ENCODE measurements around the gene DCAF5. TPM values are rescaled to one million over a fixed set of nuclear protein-coding genes. Genes with fewer than 3 reads are reported as not detected.
A peak's percentile ranks its signal among the peaks of the same experiment; 100 is the strongest.

Gene DCAF5
- total RNA-seq, 2 donors from 2014 or later, result 31.4 to 37.7 TPM

DNA sequence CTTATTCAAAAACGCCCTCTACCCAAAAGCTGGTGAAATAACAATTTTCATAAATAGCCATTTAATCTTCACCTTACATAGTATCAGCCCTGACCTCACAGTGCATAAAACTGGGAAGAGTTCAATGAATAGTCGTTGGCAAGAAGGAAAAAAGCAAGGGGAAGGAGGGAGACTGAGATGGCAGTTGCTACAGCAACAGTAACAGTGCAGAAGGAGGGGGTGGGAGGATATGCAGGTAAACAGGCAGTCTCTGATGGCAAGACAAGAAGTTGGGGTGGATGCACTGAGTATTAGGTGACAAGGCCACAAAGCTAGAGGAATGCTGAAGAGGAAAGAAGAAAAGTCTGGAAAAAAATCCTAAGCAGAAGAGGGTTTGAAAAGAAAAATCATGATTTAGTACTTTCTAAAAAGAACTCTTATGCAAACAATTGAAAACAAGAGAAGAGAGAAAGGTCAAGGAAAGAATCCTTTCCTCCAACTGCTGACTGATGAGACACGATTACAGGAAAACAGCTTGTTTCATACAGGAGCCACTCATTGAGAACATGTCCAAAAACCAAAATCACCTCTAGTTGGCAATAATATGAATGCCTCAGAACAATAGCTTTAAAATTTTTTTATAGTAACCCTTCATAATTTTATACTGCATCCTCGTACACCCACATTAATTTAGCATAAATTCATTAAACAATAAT is 56.0 kb downstream of the DCAF5 start:
- peaks cover 40% of the 10 kb centered on the region for H3K36me3 Mint-ChIP-seq (ENCODE audit: low read depth)
- H3K4me1 Mint-ChIP-seq, result peaks cover 20% of the 10 kb centered on the region
- no peaks in the 10 kb centered on the region for H3K9me3 Mint-ChIP-seq
- no peak overlapping the region for H3K4me3 Mint-ChIP-seq
- H3K27me3 Mint-ChIP-seq, result no peaks in the 10 kb centered on the region
- H3K27ac Mint-ChIP-seq, result no peak overlapping the region
- ATAC-seq (replicated peaks), result no peak

DNA sequence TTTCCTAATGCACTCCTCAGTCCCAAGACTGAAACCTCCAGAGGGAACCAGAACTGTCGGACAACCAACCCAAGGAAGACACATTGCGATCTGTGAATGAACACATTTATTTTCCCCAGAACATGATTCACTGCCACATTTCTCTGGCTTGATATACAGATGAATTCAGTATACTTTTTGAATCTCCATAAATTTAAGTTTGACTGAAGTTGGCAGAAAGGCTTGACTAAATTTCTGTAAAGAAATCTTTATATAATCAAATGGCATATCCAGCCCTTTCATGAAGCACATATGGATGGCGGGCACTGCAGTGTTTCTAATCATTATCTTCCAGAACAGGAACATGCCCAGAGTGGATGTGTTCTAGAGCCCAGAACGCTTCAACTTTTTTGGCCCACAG is 56.7 kb downstream of the DCAF5 start:
- H3K27me3 Mint-ChIP-seq, result no peaks in the 10 kb centered on the region
- ATAC-seq (replicated peaks), result no peak
- peaks cover 47% of the 10 kb centered on the region for H3K36me3 Mint-ChIP-seq (ENCODE audit: low read depth)
- H3K4me3 Mint-ChIP-seq, result no peak overlapping the region
- H3K4me1 Mint-ChIP-seq, result peaks cover 14% of the 10 kb centered on the region
- no peak overlapping the region for H3K27ac Mint-ChIP-seq
- H3K9me3 Mint-ChIP-seq, result no peaks in the 10 kb centered on the region

GRCh38 chr14:69094481-69094880 is 58.4 kb downstream of the DCAF5 start:
- Mint-ChIP-seq H3K4me1 (peaks cover 10% of the 10 kb centered on the region), H3K27ac (peak overlapping the region; percentile 55), H3K9me3 (no peaks in the 10 kb centered on the region)

GRCh38 chr14:69093631-69094421 is 59.1 kb downstream of the DCAF5 start:
- Mint-ChIP-seq H3K36me3 (ENCODE audit: low read depth) (peaks cover 70% of the 10 kb centered on the region), H3K4me1 (peaks cover 6% of the 10 kb centered on the region), H3K4me3 (no peak overlapping the region), H3K27me3 (no peaks in the 10 kb centered on the region), H3K9me3 (no peaks in the 10 kb centered on the region), H3K27ac (peak overlapping the region; percentile 78)
- ATAC-seq (replicated peaks), result no peak

More at GRCh38 chr14:69094481-69094880, 58.4 kb downstream of the DCAF5 start:
- Mint-ChIP-seq H3K27me3 (no peaks in the 10 kb centered on the region), H3K36me3 (ENCODE audit: low read depth) (peaks cover 64% of the 10 kb centered on the region), H3K4me3 (no peak overlapping the region)
- no peak for ATAC-seq (replicated peaks)

DNA sequence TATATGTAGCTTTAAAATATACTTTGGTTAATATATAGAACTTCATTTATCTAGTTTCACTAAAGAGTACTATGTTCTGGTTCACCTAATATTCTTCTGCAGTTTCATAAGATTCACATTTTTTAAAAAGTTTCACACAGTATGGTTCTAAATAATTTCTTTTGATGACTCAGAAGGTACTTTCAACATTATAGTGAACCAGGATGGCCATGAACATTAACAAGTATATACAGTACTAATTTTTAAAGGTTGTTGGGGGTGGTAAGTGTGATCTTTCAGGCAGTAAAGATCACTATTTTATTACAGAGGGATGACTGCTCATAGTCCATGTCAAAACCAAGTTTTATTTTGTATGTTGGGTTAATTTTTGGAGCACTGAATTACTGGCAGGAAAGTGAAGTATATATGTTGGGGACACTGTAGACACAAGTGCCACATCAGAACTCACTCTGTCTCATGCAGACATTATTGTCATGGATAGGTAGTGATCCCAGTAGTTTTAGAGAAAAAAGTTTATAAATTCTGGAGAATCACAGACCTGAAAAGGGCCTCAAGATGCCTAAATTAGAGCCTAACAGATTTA is 60.0 kb downstream of the DCAF5 start:
- H3K27me3 Mint-ChIP-seq, result no peaks in the 10 kb centered on the region
- peaks cover under 1% of the 10 kb centered on the region for H3K4me1 Mint-ChIP-seq
- no peaks in the 10 kb centered on the region for H3K9me3 Mint-ChIP-seq
- H3K4me3 Mint-ChIP-seq, result no peak overlapping the region
- peak; percentile 74 for ATAC-seq (replicated peaks)
- H3K36me3 Mint-ChIP-seq (ENCODE audit: low read depth), result peaks cover 74% of the 10 kb centered on the region
- peak overlapping the region; percentile 78 for H3K27ac Mint-ChIP-seq

- H3K4me1 Mint-ChIP-seq, result no peaks in the 10 kb centered on the region
- H3K27ac Mint-ChIP-seq, result peak overlapping the region; percentile 24
- no peaks in the 10 kb centered on the region for H3K9me3 Mint-ChIP-seq
- H3K4me3 Mint-ChIP-seq, result no peak overlapping the region
- no peaks in the 10 kb centered on the region for H3K27me3 Mint-ChIP-seq
- peaks cover 78% of the 10 kb centered on the region for H3K36me3 Mint-ChIP-seq (ENCODE audit: low read depth)
- no peak for ATAC-seq (replicated peaks)
These were observed 61.2 kb downstream of the DCAF5 start for GRCh38 chr14:69091695-69092094.

DNA sequence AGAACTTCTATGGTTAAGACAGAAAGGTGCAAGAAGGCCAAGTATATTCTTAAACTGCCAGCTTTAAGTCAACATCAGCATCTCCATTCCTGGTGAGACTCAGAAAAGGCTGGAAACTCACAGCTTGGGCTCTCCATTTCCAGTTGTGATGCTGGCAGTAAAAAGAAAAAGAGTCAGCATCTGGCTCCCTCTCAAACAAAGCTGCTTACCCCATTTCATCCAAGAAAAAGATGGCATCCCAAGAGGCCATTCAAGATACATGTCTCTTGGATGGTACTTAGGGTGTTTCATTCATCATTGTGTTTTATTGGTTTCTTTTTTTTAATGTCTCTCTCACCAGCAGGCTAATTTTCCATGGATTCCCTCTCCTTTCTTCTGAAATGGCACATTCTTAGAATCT is 61.9 kb downstream of the DCAF5 start:
- Mint-ChIP-seq H3K36me3 (ENCODE audit: low read depth) (peaks cover 78% of the 10 kb centered on the region), H3K27me3 (no peaks in the 10 kb centered on the region), H3K27ac (peak overlapping the region; percentile 24), H3K4me3 (no peak overlapping the region), H3K9me3 (no peaks in the 10 kb centered on the region), H3K4me1 (no peaks in the 10 kb centered on the region)
- no peak for ATAC-seq (replicated peaks)

DNA sequence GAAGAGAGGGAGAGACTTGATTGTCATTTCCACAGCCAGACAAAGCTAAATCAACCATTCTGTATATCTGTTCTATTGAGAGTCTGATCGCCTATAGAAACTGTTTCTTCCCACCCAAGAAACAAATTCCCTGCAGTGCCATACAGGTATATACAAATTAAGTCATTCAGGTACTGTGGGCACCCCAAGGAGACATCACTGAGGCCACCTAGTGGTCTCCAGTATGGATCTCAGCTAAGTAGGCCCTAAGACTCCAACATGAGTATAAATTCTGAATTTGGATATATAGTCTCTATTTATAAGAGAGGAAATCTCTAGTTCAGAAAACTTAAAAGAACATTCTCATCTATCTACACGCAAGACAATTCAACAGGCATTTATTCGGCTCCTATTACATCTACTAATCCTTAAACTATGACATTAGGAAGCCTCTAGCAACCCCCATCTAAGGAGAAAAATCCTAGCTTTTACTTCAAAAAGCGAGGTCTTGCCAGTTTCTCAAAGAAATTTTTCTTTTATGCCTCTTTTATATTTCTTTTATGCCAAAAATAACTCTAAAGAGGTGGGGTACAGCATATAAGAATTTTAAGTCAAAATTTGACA is 62.6 kb downstream of the DCAF5 start:
- no peaks in the 10 kb centered on the region for H3K4me1 Mint-ChIP-seq
- no peak overlapping the region for H3K27ac Mint-ChIP-seq
- peak; percentile 60 for ATAC-seq (replicated peaks)

GRCh38 chr14:69089046-69089445 is 63.9 kb downstream of the DCAF5 start:
- no peak for ATAC-seq (replicated peaks)
- H3K4me1 Mint-ChIP-seq, result no peaks in the 10 kb centered on the region
- H3K4me3 Mint-ChIP-seq, result no peak overlapping the region
- H3K27me3 Mint-ChIP-seq, result no peaks in the 10 kb centered on the region
- H3K36me3 Mint-ChIP-seq (ENCODE audit: low read depth), result peaks cover 81% of the 10 kb centered on the region
- H3K27ac Mint-ChIP-seq, result no peak overlapping the region
- H3K9me3 Mint-ChIP-seq, result no peaks in the 10 kb centered on the region

More for the DNA sequence above, 62.6 kb downstream of the DCAF5 start:
- Mint-ChIP-seq H3K27me3 (no peaks in the 10 kb centered on the region), H3K36me3 (ENCODE audit: low read depth) (peaks cover 78% of the 10 kb centered on the region), H3K4me3 (no peak overlapping the region), H3K9me3 (no peaks in the 10 kb centered on the region)

GRCh38 chr14:69088586-69088985 is 64.3 kb downstream of the DCAF5 start:
- H3K4me1 Mint-ChIP-seq, result no peaks in the 10 kb centered on the region
- H3K36me3 Mint-ChIP-seq (ENCODE audit: low read depth), result peaks cover 85% of the 10 kb centered on the region
- no peak overlapping the region for H3K27ac Mint-ChIP-seq
- no peak overlapping the region for H3K4me3 Mint-ChIP-seq
- no peaks in the 10 kb centered on the region for H3K9me3 Mint-ChIP-seq
- H3K27me3 Mint-ChIP-seq, result no peaks in the 10 kb centered on the region
- peak; percentile 16 for ATAC-seq (replicated peaks)

GRCh38 chr14:69087061-69087461 is 65.9 kb downstream of the DCAF5 start:
- H3K4me1 Mint-ChIP-seq, result no peaks in the 10 kb centered on the region
- no peak for ATAC-seq (replicated peaks)

DNA sequence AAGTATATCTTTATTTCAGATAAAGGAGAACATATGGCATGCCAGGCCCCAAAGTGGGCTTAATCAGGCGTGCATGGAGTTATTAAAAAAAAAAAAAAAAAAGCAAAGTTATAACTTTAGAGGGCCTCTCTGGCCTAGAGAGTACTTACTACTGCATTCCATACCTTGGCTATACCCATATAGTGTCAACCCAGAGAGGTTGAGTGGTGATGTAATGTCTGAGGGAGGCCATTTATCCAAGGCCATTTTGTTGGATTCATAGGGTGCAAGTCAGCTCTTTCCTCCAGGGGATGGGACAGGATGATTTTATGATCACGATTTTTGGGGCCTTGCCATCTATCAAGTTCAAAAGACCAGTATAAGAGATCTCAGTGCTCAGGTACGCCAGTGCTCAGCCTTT is 66.4 kb downstream of the DCAF5 start:
- no peak for ATAC-seq (replicated peaks)
- Mint-ChIP-seq H3K36me3 (ENCODE audit: low read depth) (peaks cover 99% of the 10 kb centered on the region), H3K27ac (no peak overlapping the region), H3K9me3 (no peaks in the 10 kb centered on the region), H3K4me1 (no peaks in the 10 kb centered on the region), H3K4me3 (no peak overlapping the region), H3K27me3 (no peaks in the 10 kb centered on the region)

More at GRCh38 chr14:69087061-69087461, 65.9 kb downstream of the DCAF5 start:
- Mint-ChIP-seq H3K27ac (no peak overlapping the region), H3K27me3 (no peaks in the 10 kb centered on the region), H3K36me3 (ENCODE audit: low read depth) (peaks cover 99% of the 10 kb centered on the region), H3K4me3 (no peak overlapping the region), H3K9me3 (no peaks in the 10 kb centered on the region)

GRCh38 chr14:69084023-69084422 is 68.9 kb downstream of the DCAF5 start:
- H3K27ac Mint-ChIP-seq, result no peak overlapping the region

DNA sequence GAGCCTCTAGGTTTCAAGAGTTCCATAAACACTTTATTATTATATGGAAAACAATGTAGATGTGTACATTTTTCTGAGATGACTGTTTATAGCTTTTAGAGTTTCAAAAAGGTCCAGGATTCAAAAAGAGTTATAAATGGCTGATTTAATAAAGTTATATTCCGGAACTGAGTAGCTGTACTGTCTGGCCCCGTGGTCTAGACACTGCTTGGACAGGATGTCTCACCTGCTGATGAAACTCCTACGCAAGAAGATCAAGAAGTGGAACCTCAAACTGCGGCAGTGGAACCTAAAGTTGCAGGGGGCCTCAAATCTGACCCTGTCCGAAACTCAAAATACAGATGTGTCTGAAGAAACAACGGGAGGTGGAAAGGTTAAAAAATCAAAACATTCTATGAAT is 69.7 kb downstream of the DCAF5 start:
- Mint-ChIP-seq H3K4me1 (peaks cover 5% of the 10 kb centered on the region), H3K9me3 (no peaks in the 10 kb centered on the region), H3K27me3 (no peaks in the 10 kb centered on the region), H3K36me3 (ENCODE audit: low read depth) (peaks cover 84% of the 10 kb centered on the region), H3K4me3 (no peak overlapping the region), H3K27ac (peak overlapping the region; percentile 8)
- ATAC-seq (replicated peaks), result no peak

More at GRCh38 chr14:69084023-69084422, 68.9 kb downstream of the DCAF5 start:
- no peaks in the 10 kb centered on the region for H3K27me3 Mint-ChIP-seq
- peaks cover 5% of the 10 kb centered on the region for H3K4me1 Mint-ChIP-seq
- peaks cover 92% of the 10 kb centered on the region for H3K36me3 Mint-ChIP-seq (ENCODE audit: low read depth)
- no peak overlapping the region for H3K4me3 Mint-ChIP-seq
- ATAC-seq (replicated peaks), result no peak
- H3K9me3 Mint-ChIP-seq, result no peaks in the 10 kb centered on the region
